ENCODE results near the gene NOP58.

- TF ChIP-seq POLR2AphosphoS5 (IDR thresholded peaks at IDR 0.05; ENCODE audit: low read length) (no peak), CTCF (IDR thresholded peaks at IDR 0.05 in 2 of 3, conservative IDR thresholded peaks at IDR 0.05 in 1 of 3; ENCODE audit: control insufficient read depth in 2 of 3, extremely low read depth in 1 of 3, insufficient read depth in 1 of 3, low read depth in 3 of 3, low read length in 3 of 3) (no peak), SMAD1 (IDR thresholded peaks at IDR 0.05; ENCODE audit: low read depth, partially characterized antibody) (no peak), POLR2A (IDR thresholded peaks at IDR 0.05; ENCODE audit: low read depth, low read length) (no peak), RAD21 (IDR thresholded peaks at IDR 0.05; ENCODE audit: insufficient read depth, low read depth, low read length) (no peak), ZNF384 (IDR thresholded peaks at IDR 0.05; ENCODE audit: borderline replicate concordance, low read depth, low read length) (no peak), CEBPB (IDR thresholded peaks at IDR 0.05; ENCODE audit: borderline replicate concordance in 1 of 2, low read depth in 2 of 2, low read length in 2 of 2) (no peak), RAD51 (IDR thresholded peaks at IDR 0.05) (no peak), RFX5 (IDR thresholded peaks at IDR 0.05; ENCODE audit: low read depth, low read length) (no peak), ATF3 (IDR thresholded peaks at IDR 0.05; ENCODE audit: borderline replicate concordance, extremely low read depth, low read depth, low read length) (no peak), TAF1 (IDR thresholded peaks at IDR 0.05; ENCODE audit: borderline replicate concordance, low read depth, low read length) (no peak), PKNOX1 (IDR thresholded peaks at IDR 0.05) (no peak), CHD2 (IDR thresholded peaks at IDR 0.05; ENCODE audit: borderline replicate concordance, low read depth, low read length) (no peak), ASH2L (IDR thresholded peaks at IDR 0.05; ENCODE audit: borderline replicate concordance, low read depth) (no peak)
Measured at GRCh38 chr2:202221873-202222272, 43.7 kb upstream of the NOP58 start.

All from GM12878 (cell line).